Endothelial cell of umbilical vein (primary cell): Measurements from ENCODE around the gene CYCS.

Experiments used
- GATA2 ChIP-seq: IDR thresholded peaks from 2 replicates; pipeline ENCODE4 v1.7.0; 2011; ENCODE audit warnings: low read depth, mild to moderate bottlenecking, moderate library complexity, mixed read lengths, low read length; ENCODE audit not compliant: insufficient read length, insufficient read depth
- POLR2A ChIP-seq: IDR thresholded peaks from 2 replicates; pipeline ENCODE4 v1.6.1; 2012; ENCODE audit warnings: low read depth, mild to moderate bottlenecking, control low read depth, low read length
- TF ChIP-seq, protein P1 (sequence below), 2 donors: IDR thresholded peaks; 1 replicate in 1 of 2; 2 replicates in 1 of 2; pipeline ENCODE4 v1.5.1; 2011; ENCODE audit warnings: low read length in 2 of 2, mild to moderate bottlenecking in 2 of 2, moderate library complexity in 2 of 2, control low read depth in 1 of 2, inconsistent platforms in 1 of 2, low read depth in 1 of 2; ENCODE audit not compliant: insufficient read depth in 1 of 2; ENCODE audit errors: extremely low read depth in 1 of 2

DNA sequence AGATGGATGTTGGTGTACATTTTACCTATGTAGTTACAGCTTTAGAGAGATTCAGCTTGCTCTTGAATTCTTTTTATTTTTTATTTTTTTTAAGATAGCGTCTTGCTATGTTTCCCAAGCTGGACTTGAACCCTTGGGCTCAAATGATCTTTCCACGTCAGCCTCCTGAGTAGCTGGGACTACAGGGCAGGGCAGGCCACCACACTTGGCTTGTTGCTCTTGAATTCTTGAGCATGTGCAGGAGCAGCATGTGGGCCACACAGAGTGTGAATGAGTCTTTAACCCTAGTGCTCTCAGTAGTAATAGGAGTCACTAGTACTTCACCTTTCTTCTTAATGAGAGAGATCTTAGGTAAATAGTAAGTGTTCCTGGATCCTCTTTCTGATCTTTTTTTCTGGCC is 26.7 kb upstream of the CYCS start:
- no peak for TF ChIP-seq POLR2A
- TF ChIP-seq, protein P1, sequence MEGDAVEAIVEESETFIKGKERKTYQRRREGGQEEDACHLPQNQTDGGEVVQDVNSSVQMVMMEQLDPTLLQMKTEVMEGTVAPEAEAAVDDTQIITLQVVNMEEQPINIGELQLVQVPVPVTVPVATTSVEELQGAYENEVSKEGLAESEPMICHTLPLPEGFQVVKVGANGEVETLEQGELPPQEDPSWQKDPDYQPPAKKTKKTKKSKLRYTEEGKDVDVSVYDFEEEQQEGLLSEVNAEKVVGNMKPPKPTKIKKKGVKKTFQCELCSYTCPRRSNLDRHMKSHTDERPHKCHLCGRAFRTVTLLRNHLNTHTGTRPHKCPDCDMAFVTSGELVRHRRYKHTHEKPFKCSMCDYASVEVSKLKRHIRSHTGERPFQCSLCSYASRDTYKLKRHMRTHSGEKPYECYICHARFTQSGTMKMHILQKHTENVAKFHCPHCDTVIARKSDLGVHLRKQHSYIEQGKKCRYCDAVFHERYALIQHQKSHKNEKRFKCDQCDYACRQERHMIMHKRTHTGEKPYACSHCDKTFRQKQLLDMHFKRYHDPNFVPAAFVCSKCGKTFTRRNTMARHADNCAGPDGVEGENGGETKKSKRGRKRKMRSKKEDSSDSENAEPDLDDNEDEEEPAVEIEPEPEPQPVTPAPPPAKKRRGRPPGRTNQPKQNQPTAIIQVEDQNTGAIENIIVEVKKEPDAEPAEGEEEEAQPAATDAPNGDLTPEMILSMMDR (IDR thresholded peaks at IDR 0.05; ENCODE audit: extremely low read depth in 1 of 2, insufficient read depth in 1 of 2, low read depth in 1 of 2, low read length in 2 of 2): no peak
- no peak for TF ChIP-seq GATA2
